Osteocyte (in vitro differentiated cells): ENCODE measurements around the gene VWF. TPM values are rescaled to one million over a fixed set of nuclear protein-coding genes. Genes with fewer than 3 reads are reported as not detected.
A peak's percentile ranks its signal among the peaks of the same experiment; 100 is the strongest.

Source experiments
- DNase-seq: peaks from one replicate; pipeline ENCODE4 v3.0.0; 2021; ENCODE audit warnings: mixed read lengths; ENCODE audit not compliant: unreplicated experiment; ENCODE audit errors: extremely low spot score
- H3K27ac Mint-ChIP-seq: one replicate; pipeline ENCODE4 v1.8.0; 2021; ENCODE audit warnings: mild to moderate bottlenecking, mixed read lengths; ENCODE audit not compliant: unreplicated experiment
- H3K27me3 Mint-ChIP-seq: one replicate; pipeline ENCODE4 v1.8.0; 2021; ENCODE audit warnings: mixed read lengths; ENCODE audit not compliant: unreplicated experiment
- H3K36me3 Mint-ChIP-seq: one replicate; pipeline ENCODE4 v1.8.0; 2021; ENCODE audit warnings: mixed read lengths; ENCODE audit not compliant: unreplicated experiment
- H3K4me1 Mint-ChIP-seq: one replicate; pipeline ENCODE4 v1.8.0; 2021; ENCODE audit warnings: mixed read lengths; ENCODE audit not compliant: unreplicated experiment
- H3K4me3 Mint-ChIP-seq: one replicate; pipeline ENCODE4 v1.8.0; 2021; ENCODE audit warnings: mild to moderate bottlenecking, moderate library complexity, mixed read lengths; ENCODE audit not compliant: unreplicated experiment
- H3K9me3 Mint-ChIP-seq: one replicate; pipeline ENCODE4 v1.8.0; 2021; ENCODE audit warnings: mixed read lengths; ENCODE audit not compliant: unreplicated experiment
- total RNA-seq: library from RNA; stranded (reverse); gene quantifications from 2 replicates; pipeline ENCODE4 v1.2.1, GENCODE V29; 2021
- TF ChIP-seq, protein P1 (sequence below): fragments of 200-600 bp; sonication (generic); IDR thresholded peaks from 2 replicates; pipeline ENCODE4 v1.5.0; 2021; ENCODE audit warnings: antibody characterized with exemption, mild to moderate bottlenecking, moderate library complexity

Gene VWF
- total RNA-seq, 1 donor from 2014 or later = 0.13 TPM

DNA sequence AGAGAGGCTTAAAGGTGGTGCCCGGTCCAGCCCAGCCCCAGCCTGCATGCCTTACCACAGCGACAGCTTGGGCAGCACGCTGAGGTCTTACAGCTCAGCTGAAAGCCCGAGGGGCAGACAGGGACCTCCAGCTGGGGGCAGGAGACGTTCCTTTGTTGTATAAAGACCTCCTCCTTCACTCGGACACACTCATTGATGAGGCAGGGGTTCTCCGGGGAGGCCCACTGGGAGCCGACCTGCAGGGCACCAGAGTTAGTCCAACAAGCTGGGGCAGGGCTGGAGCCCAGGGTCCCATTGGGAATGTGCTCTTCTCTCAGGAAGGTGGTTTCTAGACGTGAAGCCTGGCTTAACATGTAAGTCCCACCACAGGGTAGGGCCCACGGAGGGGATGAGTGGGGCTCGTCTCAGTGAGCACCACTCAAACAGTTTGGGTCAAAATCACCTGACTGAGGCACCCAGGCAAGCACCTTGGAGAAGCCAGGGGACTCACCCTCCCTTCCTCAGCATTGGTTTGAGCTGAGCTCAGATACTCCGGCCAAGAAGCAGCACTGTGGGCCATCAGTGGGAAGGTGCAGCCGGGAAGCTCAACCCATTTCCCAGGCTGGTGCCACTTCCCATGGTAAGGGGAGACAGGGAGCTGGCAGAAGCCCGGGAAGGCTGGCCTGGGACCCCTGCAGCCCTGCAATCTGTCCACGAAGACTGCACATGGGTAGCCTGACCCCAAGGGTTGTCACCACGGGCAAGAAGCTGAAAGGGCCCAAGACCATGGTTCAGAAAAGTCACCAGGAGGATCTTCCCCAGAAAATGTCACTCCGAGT, 155.1 kb downstream of the VWF start:
- TF ChIP-seq, protein P1, sequence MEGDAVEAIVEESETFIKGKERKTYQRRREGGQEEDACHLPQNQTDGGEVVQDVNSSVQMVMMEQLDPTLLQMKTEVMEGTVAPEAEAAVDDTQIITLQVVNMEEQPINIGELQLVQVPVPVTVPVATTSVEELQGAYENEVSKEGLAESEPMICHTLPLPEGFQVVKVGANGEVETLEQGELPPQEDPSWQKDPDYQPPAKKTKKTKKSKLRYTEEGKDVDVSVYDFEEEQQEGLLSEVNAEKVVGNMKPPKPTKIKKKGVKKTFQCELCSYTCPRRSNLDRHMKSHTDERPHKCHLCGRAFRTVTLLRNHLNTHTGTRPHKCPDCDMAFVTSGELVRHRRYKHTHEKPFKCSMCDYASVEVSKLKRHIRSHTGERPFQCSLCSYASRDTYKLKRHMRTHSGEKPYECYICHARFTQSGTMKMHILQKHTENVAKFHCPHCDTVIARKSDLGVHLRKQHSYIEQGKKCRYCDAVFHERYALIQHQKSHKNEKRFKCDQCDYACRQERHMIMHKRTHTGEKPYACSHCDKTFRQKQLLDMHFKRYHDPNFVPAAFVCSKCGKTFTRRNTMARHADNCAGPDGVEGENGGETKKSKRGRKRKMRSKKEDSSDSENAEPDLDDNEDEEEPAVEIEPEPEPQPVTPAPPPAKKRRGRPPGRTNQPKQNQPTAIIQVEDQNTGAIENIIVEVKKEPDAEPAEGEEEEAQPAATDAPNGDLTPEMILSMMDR = no peak
- no peaks in the 10 kb centered on the region for H3K36me3 Mint-ChIP-seq
- DNase-seq = no peak
- no peak overlapping the region for H3K4me3 Mint-ChIP-seq
- H3K27me3 Mint-ChIP-seq = peaks cover 40% of the 10 kb centered on the region
- no peaks in the 10 kb centered on the region for H3K9me3 Mint-ChIP-seq
- peaks cover 17% of the 10 kb centered on the region for H3K4me1 Mint-ChIP-seq
- H3K27ac Mint-ChIP-seq = no peak overlapping the region

DNA sequence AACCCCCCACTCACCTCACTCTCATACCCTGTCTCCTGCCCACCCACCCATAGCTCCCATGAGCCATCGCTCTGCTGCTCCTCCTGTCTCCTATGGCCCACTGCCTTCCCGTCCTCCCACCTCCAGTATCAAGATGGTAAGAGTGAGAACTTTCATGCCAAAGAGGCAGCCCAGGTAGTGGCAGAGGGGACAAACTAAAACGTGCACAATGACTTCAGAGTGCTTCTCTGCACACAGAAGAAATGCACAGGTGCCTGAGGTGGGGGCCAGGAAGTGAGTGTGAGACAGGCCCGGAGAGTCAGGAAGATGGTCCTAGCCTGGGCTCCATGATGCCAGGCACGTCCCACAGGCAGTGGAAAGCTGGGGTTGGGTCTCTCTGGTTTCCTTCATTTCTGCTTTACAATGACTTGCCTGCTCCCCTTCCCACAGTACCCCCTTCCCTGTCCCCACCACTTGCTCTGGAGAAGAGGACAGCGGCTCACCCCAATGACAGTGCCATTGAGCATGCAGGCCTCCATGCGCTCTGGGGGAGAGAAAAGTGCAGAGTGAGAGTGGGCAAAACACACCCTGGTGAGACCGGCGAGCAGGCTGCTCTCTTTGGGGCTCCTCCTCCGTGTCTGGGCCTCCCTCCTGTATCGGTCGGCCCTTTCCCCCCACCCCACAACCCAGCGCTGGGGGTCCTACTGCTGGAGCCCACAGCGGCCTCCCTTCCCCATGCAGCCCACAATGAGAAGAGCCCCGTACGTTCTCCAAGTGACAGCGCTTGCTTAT, 156.6 kb downstream of the VWF start:
- no peak overlapping the region for H3K27ac Mint-ChIP-seq
- peaks cover 38% of the 10 kb centered on the region for H3K27me3 Mint-ChIP-seq
- DNase-seq = peak; percentile 73
- no peaks in the 10 kb centered on the region for H3K36me3 Mint-ChIP-seq
- no peaks in the 10 kb centered on the region for H3K9me3 Mint-ChIP-seq
- TF ChIP-seq, protein P1 = no peak
- H3K4me3 Mint-ChIP-seq = no peak overlapping the region
- H3K4me1 Mint-ChIP-seq = peaks cover 21% of the 10 kb centered on the region

DNA sequence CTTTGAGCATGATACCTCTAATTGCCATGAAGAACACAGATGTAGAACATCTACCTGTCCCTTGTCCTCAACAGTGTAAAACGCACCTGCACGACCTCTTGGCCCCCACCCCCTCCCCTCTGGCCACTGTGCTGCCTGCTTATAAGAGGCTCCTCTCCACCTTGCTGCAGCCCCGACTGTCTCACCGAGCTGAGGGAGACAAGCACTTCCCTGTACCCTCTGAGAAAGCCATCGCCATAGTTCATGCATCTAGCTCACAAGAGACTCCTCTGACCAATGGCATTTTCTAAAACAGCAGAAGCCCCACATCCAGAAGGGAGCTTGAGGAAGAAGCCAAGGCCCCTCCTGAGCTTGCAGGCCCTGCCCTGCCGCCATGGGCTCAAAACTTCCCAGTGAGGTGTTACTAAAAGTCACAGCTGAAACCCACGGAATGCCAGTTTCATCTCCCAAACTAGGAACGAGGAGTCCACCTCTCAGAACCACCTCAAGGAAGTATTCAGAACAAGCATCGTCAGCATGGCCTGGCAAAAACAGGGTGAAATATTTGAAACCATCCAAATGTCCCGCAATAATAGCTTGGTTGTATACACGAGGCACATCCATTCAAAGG, 157.9 kb downstream of the VWF start:
- TF ChIP-seq, protein P1 = no peak
- Mint-ChIP-seq H3K9me3 (no peaks in the 10 kb centered on the region), H3K4me3 (no peak overlapping the region), H3K36me3 (no peaks in the 10 kb centered on the region), H3K27me3 (peaks cover 35% of the 10 kb centered on the region), H3K27ac (no peak overlapping the region), H3K4me1 (peaks cover 21% of the 10 kb centered on the region)
- DNase-seq = no peak

- TF ChIP-seq, protein P1 = peak; percentile 87
- Mint-ChIP-seq H3K9me3 (no peaks in the 10 kb centered on the region), H3K27ac (no peak overlapping the region), H3K36me3 (no peaks in the 10 kb centered on the region), H3K27me3 (peaks cover 36% of the 10 kb centered on the region), H3K4me1 (peaks cover 21% of the 10 kb centered on the region), H3K4me3 (no peak overlapping the region)
- no peak for DNase-seq
Observed at GRCh38 chr12:5965950-5966383, 158.5 kb downstream of the VWF start.
